ENCODE results near the gene SH2D3C. TPM values are rescaled to one million over a fixed set of nuclear protein-coding genes. Genes with fewer than 3 reads are reported as not detected.
A peak's percentile ranks its signal among the peaks of the same experiment; 100 is the strongest.

The SH2D3C gene
- total RNA-seq, 1 experiment from 2014 or later: not detected

- no peak for DNase-seq (ENCODE audit: low read depth)
Measured at GRCh38 chr9:127744398-127745110, 33.9 kb downstream of the SH2D3C start.

- DNase-seq (ENCODE audit: low read depth): no peak
Measured at GRCh38 chr9:127742435-127743088, 35.9 kb downstream of the SH2D3C start.

- no peak for DNase-seq (ENCODE audit: low read depth)
Measured at GRCh38 chr9:127741831-127742434, 36.5 kb downstream of the SH2D3C start.

GRCh38 chr9:127739614-127740330 is 38.7 kb downstream of the SH2D3C start:
- no peak for DNase-seq (ENCODE audit: low read depth)

GRCh38 chr9:127738666-127739065 is 39.8 kb downstream of the SH2D3C start:
- no peak for DNase-seq (ENCODE audit: low read depth)

GRCh38 chr9:127735530-127736185 is 42.8 kb downstream of the SH2D3C start:
- DNase-seq (ENCODE audit: low read depth): no peak

- DNase-seq (ENCODE audit: low read depth): peak; percentile 93
Measured at GRCh38 chr9:127734747-127735529, 43.5 kb downstream of the SH2D3C start, which contains the start of gene TOR2A. Gene TOR2A (minus strand): TSS chr9:127735294. CDS start chr9:127735270, 24 bp downstream.

- DNase-seq (ENCODE audit: low read depth): no peak
Measured at GRCh38 chr9:127734247-127734746, 44.2 kb downstream of the SH2D3C start.

- no peak for DNase-seq (ENCODE audit: low read depth)
Measured at GRCh38 chr9:127733614-127734013, 44.9 kb downstream of the SH2D3C start.

GRCh38 chr9:127732444-127732843 is 46.0 kb downstream of the SH2D3C start:
- DNase-seq (ENCODE audit: low read depth): no peak

- no peak for DNase-seq (ENCODE audit: low read depth)
Measured at GRCh38 chr9:127731938-127732337, 46.5 kb downstream of the SH2D3C start.

- no peak for DNase-seq (ENCODE audit: low read depth)
Measured at GRCh38 chr9:127730799-127731410, 47.6 kb downstream of the SH2D3C start.

GRCh38 chr9:127730262-127730661 is 48.2 kb downstream of the SH2D3C start:
- no peak for DNase-seq (ENCODE audit: low read depth)

GRCh38 chr9:127729522-127730256 is 48.8 kb downstream of the SH2D3C start:
- DNase-seq (ENCODE audit: low read depth): no peak

- DNase-seq (ENCODE audit: low read depth): no peak
Measured at GRCh38 chr9:127728808-127729207, 49.7 kb downstream of the SH2D3C start.

GRCh38 chr9:127726871-127727270 is 51.6 kb downstream of the SH2D3C start:
- DNase-seq (ENCODE audit: low read depth): no peak

GRCh38 chr9:127724012-127724411 is 54.5 kb downstream of the SH2D3C start:
- no peak for DNase-seq (ENCODE audit: low read depth)

- peak; percentile 59 for DNase-seq (ENCODE audit: low read depth)
Measured at GRCh38 chr9:127723444-127723843, 55.0 kb downstream of the SH2D3C start.

GRCh38 chr9:127723013-127723412 is 55.5 kb downstream of the SH2D3C start:
- DNase-seq (ENCODE audit: low read depth): no peak
